NCI-H2107 treated with DMSO at 0.1 percent for 48 hours (cell line): ENCODE results near the gene ASB11.
A peak's percentile ranks its signal among the peaks of the same experiment; 100 is the strongest.
"Not testable (repeated sequence)": the region's sequence is repeated elsewhere in the genome, so short reads cannot be mapped to it uniquely, and the experiment has no call there.

Source experiments
- DNase-seq: peaks from one replicate; lab custom pipeline; 2025; ENCODE audit not compliant: unreplicated experiment; lab: John Stamatoyannopoulos, UW

Gene ASB11

DNA sequence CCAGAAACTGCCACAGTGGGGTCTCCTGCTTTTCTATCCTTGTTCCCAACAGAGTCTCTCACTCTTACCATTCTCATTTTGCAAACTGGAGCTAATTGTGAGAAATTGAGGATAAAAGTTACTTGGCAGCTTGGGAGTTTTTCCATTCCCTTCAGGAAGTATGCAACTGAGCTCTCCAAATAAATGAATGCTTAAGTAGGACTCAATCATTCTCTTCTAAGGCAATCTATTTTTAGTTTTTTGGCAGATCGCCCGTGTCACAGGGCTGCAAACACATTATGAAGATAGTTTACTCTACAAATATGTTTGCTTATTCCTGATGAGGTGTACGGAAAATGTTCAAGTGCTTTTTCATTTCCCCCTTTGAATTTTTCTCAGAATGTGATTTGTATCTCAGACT, 5.3 kb downstream of the ASB11 start:
- peak; percentile 35 for DNase-seq

DNA sequence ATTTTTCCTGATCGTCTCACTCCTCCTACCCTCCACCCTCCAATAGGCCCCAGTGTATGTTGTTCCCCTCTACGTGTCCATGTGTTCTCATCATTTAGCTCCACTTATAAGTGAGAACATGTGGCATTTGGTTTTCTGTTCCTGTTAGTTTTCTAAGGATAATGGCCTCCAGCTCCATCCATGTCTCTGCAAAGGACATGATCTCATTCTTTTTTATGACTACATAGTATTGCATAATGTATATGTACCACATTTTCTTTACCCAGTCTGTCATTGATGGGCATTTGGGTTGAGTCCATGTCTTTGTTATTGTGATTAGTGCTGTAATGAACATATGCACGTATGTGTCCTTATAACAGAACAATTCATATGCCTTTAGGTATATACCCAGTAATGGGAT, 9.5 kb downstream of the ASB11 start:
- DNase-seq = not testable (repeated sequence)

DNA sequence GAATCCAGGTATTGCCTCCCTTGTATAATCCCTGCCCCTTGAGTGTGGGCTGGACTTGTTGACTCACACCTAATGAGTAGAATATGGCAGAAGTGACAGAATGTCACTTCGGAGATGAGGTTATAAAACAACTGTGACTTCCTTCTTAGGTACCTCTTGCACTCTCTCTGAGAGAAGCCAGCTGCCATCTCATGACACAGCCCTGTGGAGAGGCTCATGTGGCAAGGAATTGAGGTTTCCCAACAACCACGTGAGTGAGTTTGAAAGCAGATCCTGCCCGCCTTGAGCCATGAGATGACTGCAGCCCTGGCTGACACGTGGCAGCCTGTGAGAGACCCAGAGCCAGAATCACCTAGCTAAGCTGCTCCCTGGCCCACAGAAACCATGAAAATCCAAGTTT, 13.5 kb downstream of the ASB11 start:
- peak; percentile 65 for DNase-seq

DNA sequence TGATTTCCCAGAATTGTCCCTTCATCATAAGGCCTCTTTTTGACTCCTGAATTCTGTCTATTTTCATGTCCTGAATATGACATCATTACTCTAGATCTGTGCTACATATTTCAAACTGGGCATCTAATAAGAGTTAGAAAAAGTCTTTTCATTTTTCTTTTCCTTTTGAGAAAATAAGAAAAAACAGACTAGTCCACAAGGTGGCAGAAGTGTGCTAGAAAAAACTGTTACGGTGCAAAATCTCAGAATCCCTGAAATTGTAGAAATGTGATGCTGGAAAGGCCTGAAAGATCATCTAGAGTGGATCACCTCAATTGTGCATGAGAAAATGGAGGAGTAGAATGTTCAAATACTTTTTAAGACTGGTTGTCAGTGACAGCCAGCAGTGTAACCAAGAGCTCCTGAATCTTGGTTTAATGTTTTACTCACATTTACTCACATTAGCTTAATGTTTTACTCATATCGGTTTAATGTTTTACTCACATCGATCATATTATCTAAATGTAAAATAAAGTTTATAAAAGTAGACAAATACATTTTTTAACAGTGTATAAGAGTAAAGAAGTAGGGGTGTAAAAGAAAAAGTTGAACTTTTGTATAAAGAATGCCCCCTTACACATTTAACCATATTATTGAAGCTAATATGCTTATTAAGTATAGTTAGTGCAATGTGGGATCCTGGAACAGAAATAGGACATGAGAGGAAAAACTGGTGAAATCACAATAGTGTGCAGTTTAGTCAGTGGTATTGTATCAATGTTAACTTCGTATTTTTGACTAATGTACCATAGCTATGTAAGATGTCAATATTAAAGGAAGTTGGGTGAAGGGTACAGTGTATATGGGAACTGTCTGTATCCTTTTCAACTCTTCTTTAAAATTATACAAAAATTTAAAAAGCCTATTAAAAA, 15.2 kb downstream of the ASB11 start:
- no peak for DNase-seq

DNA sequence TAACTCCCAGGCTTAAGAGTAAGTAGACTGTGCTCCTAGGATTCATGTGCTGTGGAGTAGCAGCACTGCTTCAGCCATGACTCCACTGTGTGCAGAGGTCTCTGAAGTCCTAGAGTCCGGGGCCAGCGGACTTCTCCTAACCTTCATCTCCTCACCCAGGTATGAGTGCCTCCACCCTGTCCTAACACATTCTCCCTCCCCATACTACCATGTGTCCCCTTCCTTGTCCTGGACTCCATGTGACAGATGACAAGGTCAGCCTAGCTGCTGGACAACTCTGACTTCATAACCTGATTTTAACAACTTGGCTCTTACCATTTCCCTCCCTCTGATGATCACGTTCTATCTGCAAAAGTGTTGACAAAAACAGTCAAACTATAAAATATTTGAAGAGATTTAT, 16.7 kb downstream of the ASB11 start:
- DNase-seq = no peak

DNA sequence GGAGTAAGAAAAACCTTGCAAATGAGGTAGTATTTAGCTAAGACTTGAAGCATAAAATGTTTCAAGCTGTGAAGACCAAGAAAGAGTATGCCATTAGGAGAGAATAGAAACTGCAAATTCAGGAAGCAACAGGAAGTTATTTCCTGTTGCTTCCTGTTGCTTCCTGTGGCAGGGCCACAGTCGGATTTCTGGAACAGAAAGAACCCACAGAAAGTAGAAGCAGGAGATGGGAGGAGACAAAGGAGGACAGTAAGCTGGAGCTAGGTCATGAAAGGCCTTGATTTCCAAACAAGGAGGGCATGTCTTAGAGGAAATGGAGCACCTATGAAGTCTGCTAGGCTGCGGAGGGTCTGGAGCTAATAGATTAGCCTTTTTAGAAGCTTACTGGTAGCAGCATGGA, 17.2 kb downstream of the ASB11 start:
- no peak for DNase-seq

DNA sequence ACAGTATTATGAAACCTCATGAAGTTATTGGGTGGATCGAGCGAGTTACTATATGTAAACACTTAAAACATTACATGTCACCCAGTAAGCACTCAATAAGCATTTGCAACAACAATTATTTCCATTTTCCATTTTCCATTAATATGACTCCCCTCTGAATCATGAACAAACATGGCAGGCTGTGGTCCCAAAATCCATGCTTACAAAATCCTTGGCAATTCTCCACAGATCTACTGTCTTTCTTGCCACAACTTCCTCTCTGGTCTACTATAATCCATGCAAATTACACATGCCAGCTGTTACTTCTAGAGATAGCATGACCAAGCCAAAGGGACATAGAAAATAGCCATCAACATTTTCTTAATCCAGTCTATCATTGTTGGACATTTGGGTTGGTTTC, 22.0 kb downstream of the ASB11 start:
- no peak for DNase-seq

DNA sequence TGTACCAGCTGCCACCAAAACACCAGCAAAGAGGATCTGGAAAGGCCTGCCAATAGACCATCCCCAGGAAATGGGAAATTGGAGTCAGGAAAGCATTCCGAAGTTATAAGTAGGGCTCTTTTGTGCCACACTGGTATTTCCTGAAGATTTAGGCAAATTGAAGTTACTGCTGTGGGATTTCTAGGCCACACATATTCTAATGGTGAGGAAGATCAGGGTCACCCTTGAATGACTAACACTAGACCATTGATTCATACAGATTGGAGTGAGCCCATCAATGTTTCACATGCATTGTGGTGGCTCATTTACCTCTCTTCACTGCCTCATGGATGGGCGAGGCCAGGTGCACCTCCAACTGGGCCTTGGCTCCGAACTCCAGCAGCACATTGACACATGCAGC, 22.6 kb downstream of the ASB11 start:
- no peak for DNase-seq

DNA sequence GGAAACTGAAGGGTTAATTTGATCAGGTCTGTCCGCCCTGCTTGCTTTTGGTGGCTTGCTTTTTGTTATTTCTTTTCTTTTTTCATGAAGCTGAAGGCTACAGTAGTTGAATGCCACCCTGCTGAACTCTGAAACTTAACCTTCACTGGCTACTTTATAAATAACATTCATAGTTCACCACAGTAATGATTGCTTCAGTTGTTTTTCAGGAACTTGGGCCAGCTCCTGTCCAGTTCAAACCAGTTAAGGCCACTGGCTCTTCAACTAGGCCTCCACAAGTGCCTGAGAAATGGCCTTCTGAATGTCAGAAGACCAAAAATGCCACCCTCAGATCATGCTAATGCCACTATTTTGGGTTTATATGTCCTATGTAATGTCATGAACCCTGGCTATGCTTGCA, 37.8 kb downstream of the ASB11 start:
- DNase-seq = no peak

DNA sequence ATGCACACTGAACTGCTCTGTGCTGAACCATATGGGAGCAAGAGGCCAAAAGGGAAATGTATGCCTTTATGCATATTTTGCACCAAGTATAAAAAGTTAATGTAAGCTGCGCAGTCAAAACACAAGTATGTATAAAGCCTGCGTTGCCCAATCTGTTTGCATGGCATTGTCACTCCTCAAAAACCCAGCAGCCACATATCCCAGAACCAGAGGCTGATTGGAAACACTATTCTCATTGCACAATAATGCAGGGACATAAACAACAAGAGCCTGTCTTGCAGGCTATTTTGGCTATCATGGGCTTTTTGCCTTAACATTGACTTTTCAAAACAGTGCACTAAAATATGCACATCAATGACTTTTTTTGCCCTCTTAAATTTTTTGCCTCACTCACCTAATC, 40.5 kb downstream of the ASB11 start:
- DNase-seq = no peak

DNA sequence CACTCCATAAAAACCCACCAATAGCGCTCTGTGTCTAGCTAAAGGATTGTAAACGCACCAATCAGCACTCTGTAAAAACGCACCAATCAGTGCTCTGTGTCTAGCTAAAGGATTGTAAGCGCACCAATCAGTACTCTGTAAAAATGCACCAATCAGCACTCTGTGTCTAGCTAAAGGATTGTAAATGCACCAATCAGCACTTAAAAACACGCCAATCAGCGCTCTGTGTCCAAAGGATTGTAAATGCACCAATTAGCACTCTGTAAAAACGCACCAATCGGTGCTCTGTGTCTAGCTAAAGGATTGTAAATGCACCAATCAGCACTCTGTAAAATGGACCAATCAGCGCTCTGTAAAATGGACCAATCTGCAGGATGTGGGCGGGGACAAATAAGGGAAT, 42.2 kb downstream of the ASB11 start:
- not testable (repeated sequence) for DNase-seq

DNA sequence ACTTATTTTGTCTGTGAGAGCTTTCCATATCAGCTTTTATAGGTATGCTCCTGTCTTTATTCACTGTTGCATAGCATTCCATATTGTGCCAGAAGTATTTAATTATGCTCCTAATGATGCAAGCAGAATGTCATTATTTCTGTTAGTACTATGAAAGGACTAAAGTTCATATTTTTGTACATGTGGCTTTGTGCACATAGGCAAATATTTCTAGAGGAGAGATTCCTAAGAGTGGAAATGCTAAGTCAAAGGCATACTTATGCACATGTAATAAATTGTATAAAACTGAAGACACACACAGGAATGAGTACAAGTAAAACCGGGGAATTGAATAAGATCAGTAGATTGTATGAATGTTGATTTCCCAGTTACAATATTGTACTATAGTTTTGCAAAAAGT, 43.7 kb downstream of the ASB11 start:
- DNase-seq = no peak

DNA sequence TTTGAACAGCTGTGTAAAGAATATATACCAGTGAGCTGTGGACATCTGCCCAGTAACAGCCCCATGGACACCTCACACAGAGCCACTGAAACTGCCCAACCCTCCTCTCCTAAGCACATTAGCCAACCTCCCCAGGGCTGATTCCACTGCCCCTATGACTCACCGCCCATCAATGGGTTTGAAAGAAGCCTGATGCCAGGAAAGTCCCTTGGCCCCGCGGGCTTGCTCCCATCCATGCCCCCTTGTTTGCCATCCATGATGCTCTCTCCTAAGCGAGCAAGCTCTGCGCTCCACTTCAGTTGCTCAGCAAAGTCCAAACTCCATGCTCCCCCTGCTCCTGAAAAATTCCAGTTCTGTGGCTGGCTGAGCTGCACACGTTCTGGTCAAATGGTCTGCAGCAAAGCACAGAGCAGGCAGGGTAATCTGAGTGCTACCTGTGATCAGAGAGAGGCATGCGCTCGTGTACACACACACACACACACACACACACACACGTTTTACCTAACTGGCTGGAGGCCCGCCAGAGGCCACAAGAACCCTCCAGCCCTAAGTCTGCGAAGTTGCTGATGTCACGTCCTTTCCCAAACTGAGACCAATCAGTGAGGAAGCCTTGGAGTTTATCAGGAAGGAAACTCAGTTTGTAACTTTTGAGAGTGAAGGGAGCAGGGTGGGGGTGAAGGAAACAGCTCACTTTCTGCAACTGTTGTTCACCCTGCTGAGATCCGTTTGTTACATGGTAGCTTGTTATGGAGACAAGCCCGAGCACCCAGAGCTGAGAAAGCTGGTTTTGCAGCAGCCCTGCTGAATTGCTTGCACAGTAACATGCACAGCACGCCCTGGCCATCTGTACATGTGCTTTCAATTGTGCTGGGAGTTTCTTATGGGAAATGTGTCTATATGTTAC, 45.6 kb downstream of the ASB11 start, which contains the start of gene ASB9:
TSS of gene ASB9 (minus strand) at position 466 of the 904 bp plus-strand sequence. CDS start at position 257, 209 bp downstream.
- peak; percentile 39 for DNase-seq

DNA sequence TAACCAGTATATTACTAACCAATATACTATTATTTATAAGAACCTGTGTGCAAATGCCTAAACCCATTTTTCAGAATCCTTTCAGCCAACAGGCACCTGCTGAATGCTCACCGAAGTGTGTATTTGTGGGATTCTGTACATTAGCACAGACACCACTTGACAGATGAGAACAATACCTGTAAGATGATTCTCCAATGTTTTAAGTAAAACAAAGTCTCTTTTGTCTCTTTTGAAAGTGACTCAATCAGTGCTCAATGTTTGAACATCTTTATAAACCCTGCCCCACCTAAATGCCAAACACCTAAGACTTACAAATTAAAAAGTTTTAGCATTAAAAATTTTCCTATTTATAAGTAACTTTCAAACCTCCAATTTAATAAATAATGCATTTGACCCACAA, 46.3 kb downstream of the ASB11 start:
- DNase-seq = no peak

DNA sequence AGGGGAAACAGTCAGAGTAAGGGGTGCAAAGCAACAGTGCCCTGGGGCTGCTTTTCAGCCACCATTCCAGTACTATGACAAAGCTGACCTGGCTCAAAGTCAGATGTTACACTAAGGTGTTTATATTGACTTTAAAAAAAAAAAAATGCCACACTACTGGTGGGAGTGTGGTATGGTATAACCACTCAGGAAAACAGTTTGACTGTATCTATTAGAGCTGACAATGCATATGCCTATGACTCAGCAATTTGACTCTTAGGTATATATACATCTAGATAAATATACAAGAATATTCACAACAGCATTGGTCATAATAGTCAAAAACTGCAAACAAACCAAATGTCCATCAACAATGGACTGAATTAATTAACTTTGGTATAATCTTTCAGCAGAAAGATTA, 60.6 kb downstream of the ASB11 start:
- DNase-seq = no peak

DNA sequence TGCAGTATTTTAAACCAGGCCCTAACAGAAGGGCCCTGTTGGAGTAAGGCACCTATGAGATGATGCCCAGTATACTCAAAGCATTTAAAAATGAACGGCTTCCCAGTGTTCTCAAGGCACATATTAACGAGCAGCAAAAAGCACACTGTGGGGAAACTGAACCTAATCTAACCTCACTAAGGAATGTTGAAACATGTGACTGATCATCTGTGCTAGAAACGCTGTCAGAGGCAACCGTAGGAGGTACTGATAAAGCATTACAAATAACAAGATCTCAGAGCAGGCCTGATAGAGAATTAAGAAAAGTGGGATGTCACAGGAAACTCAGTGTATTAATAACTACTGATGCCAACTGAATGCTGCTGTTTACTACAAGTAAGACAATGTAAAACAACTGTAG, 69.5 kb downstream of the ASB11 start:
- no peak for DNase-seq

DNA sequence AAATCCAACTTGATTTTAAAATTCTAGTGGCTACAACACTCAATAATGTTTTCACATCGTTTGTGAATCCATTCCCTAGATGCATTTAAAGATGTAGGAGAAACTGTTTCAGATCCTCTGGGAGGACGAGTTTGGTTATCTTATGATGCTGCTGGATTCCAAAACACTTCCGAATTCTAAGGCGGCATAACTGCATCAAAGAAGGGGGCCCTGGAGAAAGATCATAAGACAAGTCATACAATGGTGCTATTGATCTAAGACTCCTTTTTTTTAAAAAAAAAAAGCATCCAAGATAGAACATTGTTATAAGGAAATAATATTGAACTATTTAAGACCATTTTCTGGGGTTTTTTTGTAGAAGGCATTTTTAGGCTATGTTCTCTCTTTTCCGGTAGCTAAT, 71.0 kb downstream of the ASB11 start:
- no peak for DNase-seq

DNA sequence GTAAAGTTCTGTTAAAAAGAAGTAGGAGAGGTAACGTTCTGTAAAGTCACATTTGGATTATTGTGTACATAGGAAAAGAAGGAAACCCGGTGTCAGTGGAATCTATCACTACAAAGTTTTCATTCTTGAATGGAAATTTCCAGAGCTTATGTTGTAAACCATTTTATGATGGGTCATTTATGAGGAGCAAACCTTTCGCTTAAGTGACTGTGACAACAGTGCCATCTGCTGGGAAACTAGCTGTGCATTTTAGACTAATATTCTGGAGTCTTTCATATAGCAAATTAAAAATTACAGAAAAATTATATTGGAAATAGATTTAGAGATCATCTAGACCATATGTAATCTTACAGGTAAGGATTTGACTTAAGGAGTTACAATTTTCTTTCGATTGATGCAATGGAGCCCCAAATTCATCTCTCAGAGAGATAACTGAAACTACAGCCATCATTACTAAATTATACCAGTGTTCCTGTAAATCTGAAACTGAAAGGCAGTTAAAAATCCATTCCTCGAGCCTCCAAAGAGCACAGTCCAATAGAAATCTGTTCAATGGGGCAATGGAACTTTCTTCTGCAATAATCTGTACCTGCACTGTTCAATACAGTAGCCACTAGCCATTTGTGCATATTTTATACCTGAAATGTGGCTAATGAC, 72.4 kb downstream of the ASB11 start:
- peak; percentile 55 for DNase-seq

DNA sequence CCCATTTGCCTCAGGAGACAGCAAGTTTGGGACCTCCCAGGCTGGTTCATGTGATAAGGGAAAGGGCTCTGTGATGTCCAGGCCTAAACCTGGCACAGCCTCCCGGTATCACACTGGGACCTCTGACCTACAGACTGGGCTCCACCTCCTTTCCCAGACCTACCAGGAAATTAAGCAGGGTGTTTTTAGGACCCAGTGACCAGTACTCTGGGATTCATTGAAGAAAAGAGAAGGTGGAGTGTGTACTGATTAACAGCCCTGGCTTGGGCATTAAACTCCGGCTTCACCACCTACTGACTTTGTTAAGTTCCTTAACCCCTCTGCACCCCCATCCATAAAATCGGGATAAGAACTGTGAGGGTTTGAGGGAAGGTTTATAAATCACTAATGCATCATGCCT, 74.1 kb downstream of the ASB11 start:
- DNase-seq = no peak

DNA sequence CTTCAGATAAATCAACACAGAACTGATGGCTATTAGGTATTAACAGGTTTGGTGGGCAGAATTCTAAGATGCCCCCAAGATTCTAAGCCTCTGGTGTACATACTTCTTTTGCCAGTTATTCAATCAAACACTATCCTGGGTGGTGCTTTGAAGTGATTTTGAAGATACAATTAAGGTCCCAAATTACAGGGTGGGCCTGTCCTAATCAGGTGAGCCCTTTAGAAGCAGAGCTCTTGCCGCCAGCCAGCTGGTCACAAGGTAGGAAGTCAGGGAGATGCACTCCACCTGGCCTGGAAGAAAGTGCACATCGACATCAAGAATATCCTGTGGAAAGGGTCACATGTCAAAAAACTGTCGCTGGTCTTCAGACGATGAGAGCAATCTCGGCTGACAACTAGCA, 75.0 kb downstream of the ASB11 start:
- DNase-seq = no peak

DNA sequence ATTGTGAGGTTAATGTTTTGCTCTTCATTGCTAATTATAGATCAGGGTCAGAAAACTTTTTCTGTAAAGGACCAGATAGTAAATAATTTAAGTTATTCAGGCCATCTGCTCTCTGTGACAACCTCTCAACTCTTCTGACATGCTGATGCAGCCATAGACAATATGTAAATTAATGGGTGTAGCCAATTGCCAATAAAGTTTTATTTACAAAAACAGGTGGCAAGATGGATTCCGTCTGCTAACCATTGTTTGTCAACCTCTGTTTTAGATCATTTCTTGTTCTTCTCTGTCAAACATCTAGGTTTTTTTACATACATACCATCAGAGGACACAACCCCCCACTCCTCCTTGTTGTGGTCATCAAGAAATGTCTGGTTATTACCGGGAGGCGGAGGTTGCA, 79.3 kb downstream of the ASB11 start:
- DNase-seq = no peak
